K562 (cell line): ENCODE measurements around the gene NECTIN4. TPM values are rescaled to one million over a fixed set of nuclear protein-coding genes. Genes with fewer than 3 reads are reported as not detected.

Experiments used
- ARID1B ChIP-seq: fragments of 450-650 bp; IDR thresholded peaks from 2 replicates; pipeline ENCODE4 v1.6.1; 2016; ENCODE audit warnings: antibody characterized with exemption, mild to moderate bottlenecking, inconsistent platforms
- CC2D1A ChIP-seq: fragments of 450-650 bp; IDR thresholded peaks from 2 replicates; pipeline ENCODE4 v1.6.1; 2017; ENCODE audit warnings: mild to moderate bottlenecking
- CCNT2 ChIP-seq: IDR thresholded peaks from 2 replicates; pipeline ENCODE4 v1.6.1; 2011; ENCODE audit warnings: borderline replicate concordance, low read depth, mild to moderate bottlenecking, moderate library complexity, mixed read lengths, low read length; ENCODE audit not compliant: insufficient read length; ENCODE audit errors: extremely low read depth
- CXXC5 ChIP-seq: fragments of 250-450 bp; sonication (Bioruptor Pico); IDR thresholded peaks from 2 replicates; pipeline ENCODE4 v1.8.0; 2022; ENCODE audit warnings: inconsistent platforms, mild to moderate bottlenecking, moderate library complexity
- FOXJ2 ChIP-seq: fragments of 200-800 bp; sonication (Bioruptor generic); IDR thresholded peaks from 2 replicates; pipeline ENCODE4 v1.6.1; 2016; ENCODE audit warnings: missing genetic modification characterization, missing compliant biosample characterization
- HDAC1 ChIP-seq, 2 experiments: fragments of 450-650 bp; IDR thresholded peaks; 2 replicates each; pipeline ENCODE4 v1.6.1; 2016 to 2017; ENCODE audit warnings: inconsistent platforms in 1 of 2, mild to moderate bottlenecking in 1 of 2, moderate library complexity in 1 of 2
- HDAC8 ChIP-seq: fragments of 450-650 bp; IDR thresholded peaks from 2 replicates; pipeline ENCODE4 v1.6.1; 2016; ENCODE audit warnings: mild to moderate bottlenecking, missing genetic modification characterization, moderate library complexity, missing compliant biosample characterization
- MEIS2 ChIP-seq: fragments of 450-650 bp; IDR thresholded peaks from 2 replicates; pipeline ENCODE4 v1.6.1; 2014; ENCODE audit warnings: mild to moderate bottlenecking; ENCODE audit not compliant: partially characterized antibody
- NR2C2 ChIP-seq, 2 experiments: fragments of 200-800 bp in 1 of 2; sonication (Bioruptor generic) in 1 of 2; sonication (generic) in 1 of 2; formaldehyde crosslinking in 1 of 2; IDR thresholded peaks; 2 replicates each; pipeline versions ENCODE4 v1.6.1 to v1.8.0; 2016 to 2022; ENCODE audit warnings: mild to moderate bottlenecking in 1 of 2, missing compliant biosample characterization in 1 of 2, missing genetic modification characterization in 1 of 2, missing genetic modification reagents in 1 of 2
- NUFIP1 ChIP-seq: fragments of 450-650 bp; IDR thresholded peaks from 2 replicates; pipeline ENCODE4 v1.6.1; 2018; ENCODE audit not compliant: partially characterized antibody
- SMARCE1 ChIP-seq: fragments of 450-650 bp; IDR thresholded peaks from 2 replicates; pipeline ENCODE4 v1.7.1; 2016; ENCODE audit warnings: mild to moderate bottlenecking
- SREBF2 ChIP-seq: sonication (generic); formaldehyde crosslinking; IDR thresholded peaks from 2 replicates; pipeline ENCODE4 v1.4.0; 2020; ENCODE audit warnings: mild to moderate bottlenecking, missing genetic modification reagents
- SUPT5H ChIP-seq: fragments of 450-650 bp; IDR thresholded peaks from 2 replicates; pipeline ENCODE4 v1.6.1; 2016
- ZKSCAN3 ChIP-seq: fragments of 250-450 bp; sonication (Bioruptor Pico); IDR thresholded peaks from 2 replicates; pipeline ENCODE4 v1.4.0; 2020
- ZNF23 ChIP-seq: fragments of 250-450 bp; sonication (Bioruptor Pico); IDR thresholded peaks from 2 replicates; pipeline ENCODE4 v1.4.0; 2020; ENCODE audit warnings: mild to moderate bottlenecking
- ZNF384 ChIP-seq: IDR thresholded peaks from 2 replicates; pipeline ENCODE4 v1.6.1; 2012; ENCODE audit warnings: low read depth, low read length, improper control_type of control experiment
- ZNF589 ChIP-seq: fragments of 200-800 bp; sonication (Bioruptor generic); IDR thresholded peaks from 2 replicates; pipeline ENCODE4 v1.6.1; 2016; ENCODE audit warnings: low read depth, missing genetic modification characterization, missing compliant biosample characterization
- polyA plus RNA-seq, 8 experiments: library from polyadenylated mRNA; depleted of rRNA in 4 of 8; stranded (reverse) in 5 of 8; unstranded in 3 of 8; fragments of >200 nt; fragmentation: Nextera tagmentation in 2 of 8; fragmentation: Illumina TruSeq in 1 of 8; extraction: Ambion mirVana in 2 of 8; extraction: Trizol in 1 of 8; gene quantifications; 2 replicates each; pipeline versions ENCODE4 v1.2.1 to v1.2.3, GENCODE V29; 2011 to 2014; ENCODE audit warnings: inconsistent platforms in 1 of 8, missing spikeins in 1 of 8
- total RNA-seq, 7 experiments: library from RNA; depleted of rRNA in 6 of 7; stranded (reverse); fragments of >200 nt in 6 of 7; fragmentation: Illumina TruSeq in 2 of 7; extraction: Trizol in 2 of 7; gene quantifications; 2 replicates each; pipeline versions ENCODE4 v1.2.1 to v1.2.3, GENCODE V29; 2011 to 2021; ENCODE audit warnings: low replicate concordance in 1 of 7
- TF ChIP-seq, protein P1 (sequence below): sonication (generic); formaldehyde crosslinking; IDR thresholded peaks from 2 replicates; pipeline ENCODE4 v1.8.0; 2022; ENCODE audit warnings: missing genetic modification reagents, mild to moderate bottlenecking, borderline replicate concordance
- TF ChIP-seq, protein P2 (sequence below): fragments of 450-650 bp; conservative IDR thresholded peaks from 2 replicates; pipeline ENCODE4 v1.6.1; 2016; ENCODE audit warnings: missing genetic modification characterization, low read depth, mild to moderate bottlenecking, control low read depth, missing compliant biosample characterization
- TF ChIP-seq, protein P3 (sequence below): fragments of 450-650 bp; conservative IDR thresholded peaks from 2 replicates; pipeline ENCODE4 v1.6.1; 2016; ENCODE audit warnings: missing genetic modification characterization, low read depth, mild to moderate bottlenecking, missing compliant biosample characterization, moderate library complexity
- TF ChIP-seq, protein P4 (sequence below): fragments of 250-450 bp; sonication (Bioruptor Pico); IDR thresholded peaks from 2 replicates; pipeline ENCODE4 v1.4.0; 2020; ENCODE audit warnings: mild to moderate bottlenecking

NECTIN4 gene
- total and polyA plus RNA-seq, 9 of the 15 experiments (the other 6 are each of a cell fraction or from before 2014, with no cell fraction given) = 0.01 to 0.09 TPM; not detected in 7

- TF ChIP-seq NUFIP1 = no peak
- peak; percentile 94 for TF ChIP-seq CXXC5 (CRISPR knock-in tag)
- TF ChIP-seq, protein P1, sequence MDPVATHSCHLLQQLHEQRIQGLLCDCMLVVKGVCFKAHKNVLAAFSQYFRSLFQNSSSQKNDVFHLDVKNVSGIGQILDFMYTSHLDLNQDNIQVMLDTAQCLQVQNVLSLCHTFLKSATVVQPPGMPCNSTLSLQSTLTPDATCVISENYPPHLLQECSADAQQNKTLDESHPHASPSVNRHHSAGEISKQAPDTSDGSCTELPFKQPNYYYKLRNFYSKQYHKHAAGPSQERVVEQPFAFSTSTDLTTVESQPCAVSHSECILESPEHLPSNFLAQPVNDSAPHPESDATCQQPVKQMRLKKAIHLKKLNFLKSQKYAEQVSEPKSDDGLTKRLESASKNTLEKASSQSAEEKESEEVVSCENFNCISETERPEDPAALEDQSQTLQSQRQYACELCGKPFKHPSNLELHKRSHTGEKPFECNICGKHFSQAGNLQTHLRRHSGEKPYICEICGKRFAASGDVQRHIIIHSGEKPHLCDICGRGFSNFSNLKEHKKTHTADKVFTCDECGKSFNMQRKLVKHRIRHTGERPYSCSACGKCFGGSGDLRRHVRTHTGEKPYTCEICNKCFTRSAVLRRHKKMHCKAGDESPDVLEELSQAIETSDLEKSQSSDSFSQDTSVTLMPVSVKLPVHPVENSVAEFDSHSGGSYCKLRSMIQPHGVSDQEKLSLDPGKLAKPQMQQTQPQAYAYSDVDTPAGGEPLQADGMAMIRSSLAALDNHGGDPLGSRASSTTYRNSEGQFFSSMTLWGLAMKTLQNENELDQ (CRISPR knock-in tag) = no peak
- peak in 1 of 2 experiments; percentile 22; a peak in 1 of 4 replicates for TF ChIP-seq HDAC1 (IDR thresholded peaks at IDR 0.05)
- TF ChIP-seq, protein P2, sequence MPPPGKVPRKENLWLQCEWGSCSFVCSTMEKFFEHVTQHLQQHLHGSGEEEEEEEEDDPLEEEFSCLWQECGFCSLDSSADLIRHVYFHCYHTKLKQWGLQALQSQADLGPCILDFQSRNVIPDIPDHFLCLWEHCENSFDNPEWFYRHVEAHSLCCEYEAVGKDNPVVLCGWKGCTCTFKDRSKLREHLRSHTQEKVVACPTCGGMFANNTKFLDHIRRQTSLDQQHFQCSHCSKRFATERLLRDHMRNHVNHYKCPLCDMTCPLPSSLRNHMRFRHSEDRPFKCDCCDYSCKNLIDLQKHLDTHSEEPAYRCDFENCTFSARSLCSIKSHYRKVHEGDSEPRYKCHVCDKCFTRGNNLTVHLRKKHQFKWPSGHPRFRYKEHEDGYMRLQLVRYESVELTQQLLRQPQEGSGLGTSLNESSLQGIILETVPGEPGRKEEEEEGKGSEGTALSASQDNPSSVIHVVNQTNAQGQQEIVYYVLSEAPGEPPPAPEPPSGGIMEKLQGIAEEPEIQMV (tag) = no peak
- TF ChIP-seq NR2C2 (CRISPR knock-in tag; IDR thresholded peaks at IDR 0.05) = no peak; the same call in 1 of the 2 replicates
- TF ChIP-seq NR2C2 (tag; IDR thresholded peaks at IDR 0.05) = peak; percentile 99
- TF ChIP-seq, protein P3, sequence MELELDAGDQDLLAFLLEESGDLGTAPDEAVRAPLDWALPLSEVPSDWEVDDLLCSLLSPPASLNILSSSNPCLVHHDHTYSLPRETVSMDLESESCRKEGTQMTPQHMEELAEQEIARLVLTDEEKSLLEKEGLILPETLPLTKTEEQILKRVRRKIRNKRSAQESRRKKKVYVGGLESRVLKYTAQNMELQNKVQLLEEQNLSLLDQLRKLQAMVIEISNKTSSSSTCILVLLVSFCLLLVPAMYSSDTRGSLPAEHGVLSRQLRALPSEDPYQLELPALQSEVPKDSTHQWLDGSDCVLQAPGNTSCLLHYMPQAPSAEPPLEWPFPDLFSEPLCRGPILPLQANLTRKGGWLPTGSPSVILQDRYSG = peak; percentile 85; the same call in 1 of the 2 replicates
- TF ChIP-seq SUPT5H = peak; percentile 51; the same call in 1 of the 2 replicates
- TF ChIP-seq ZNF384 = no peak
- TF ChIP-seq ARID1B = peak; percentile 16; the same call in 1 of the 2 replicates
- no peak for TF ChIP-seq ZNF23
- no peak for TF ChIP-seq CC2D1A
- no peak for TF ChIP-seq SREBF2 (CRISPR knock-in tag)
- peak; percentile 60; the same call in 1 of the 2 replicates for TF ChIP-seq FOXJ2 (tag)
- TF ChIP-seq CCNT2 = peak; percentile 59
- peak; percentile 66 for TF ChIP-seq MEIS2
- TF ChIP-seq ZNF589 (CRISPR knock-in tag) = peak; percentile 32
- TF ChIP-seq, protein P4, sequence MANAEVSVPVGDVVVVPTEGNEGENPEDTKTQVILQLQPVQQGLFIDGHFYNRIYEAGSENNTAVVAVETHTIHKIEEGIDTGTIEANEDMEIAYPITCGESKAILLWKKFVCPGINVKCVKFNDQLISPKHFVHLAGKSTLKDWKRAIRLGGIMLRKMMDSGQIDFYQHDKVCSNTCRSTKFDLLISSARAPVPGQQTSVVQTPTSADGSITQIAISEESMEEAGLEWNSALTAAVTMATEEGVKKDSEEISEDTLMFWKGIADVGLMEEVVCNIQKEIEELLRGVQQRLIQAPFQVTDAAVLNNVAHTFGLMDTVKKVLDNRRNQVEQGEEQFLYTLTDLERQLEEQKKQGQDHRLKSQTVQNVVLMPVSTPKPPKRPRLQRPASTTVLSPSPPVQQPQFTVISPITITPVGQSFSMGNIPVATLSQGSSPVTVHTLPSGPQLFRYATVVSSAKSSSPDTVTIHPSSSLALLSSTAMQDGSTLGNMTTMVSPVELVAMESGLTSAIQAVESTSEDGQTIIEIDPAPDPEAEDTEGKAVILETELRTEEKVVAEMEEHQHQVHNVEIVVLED = peak; percentile 63; the same call in 1 of the 2 replicates
- peak; percentile 61; the same call in 1 of the 2 replicates for TF ChIP-seq SMARCE1
- TF ChIP-seq HDAC8 (tag) = peak; percentile 65; the same call in 1 of the 2 replicates
- TF ChIP-seq ZKSCAN3 (CRISPR knock-in tag) = no peak
Measured at GRCh38 chr1:161132410-161133219, 43.3 kb upstream of the NECTIN4 start, which contains the start of gene DEDD (continued).
